ENCODE results near the gene MRPL43.

DNA sequence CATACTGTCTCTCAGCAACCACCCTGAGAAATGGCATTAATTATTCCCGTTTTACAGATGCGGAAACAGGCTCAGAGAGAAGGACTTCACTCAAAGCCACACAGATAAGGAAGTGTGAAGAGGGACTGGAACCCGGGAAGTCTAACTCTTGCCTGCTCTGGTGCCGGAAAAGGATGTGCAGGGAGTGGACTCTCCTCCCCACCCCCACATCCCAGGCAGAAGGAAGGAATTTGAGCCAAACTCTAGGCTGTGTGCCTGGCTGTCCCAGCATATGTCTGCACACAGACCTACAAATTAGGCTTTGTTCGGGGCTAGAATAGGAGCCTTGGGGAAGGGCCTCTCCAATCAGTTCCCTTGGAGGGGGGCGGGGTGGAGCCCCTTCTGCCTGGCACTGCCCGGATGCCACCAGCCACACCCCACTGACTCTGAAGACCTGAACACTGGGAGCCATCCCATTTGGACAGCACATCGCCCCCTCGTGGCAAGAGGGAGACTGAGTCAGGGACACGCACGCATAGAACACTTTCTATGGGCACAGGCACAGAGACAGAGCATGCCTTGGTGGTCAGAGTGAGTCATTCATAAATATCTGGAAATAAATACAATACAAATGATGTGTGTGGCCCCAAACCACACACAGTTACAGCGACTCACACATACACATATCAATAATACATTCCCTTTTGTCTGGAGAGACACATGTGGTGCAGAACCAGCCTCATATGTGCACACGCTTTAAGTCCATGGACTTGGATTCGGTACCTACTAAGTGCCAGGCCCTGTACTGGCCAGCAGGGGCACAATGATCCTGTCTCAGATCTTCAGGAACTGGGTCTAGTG is 25.4 kb upstream of the MRPL43 start:
- TF ChIP-seq, protein P1, sequence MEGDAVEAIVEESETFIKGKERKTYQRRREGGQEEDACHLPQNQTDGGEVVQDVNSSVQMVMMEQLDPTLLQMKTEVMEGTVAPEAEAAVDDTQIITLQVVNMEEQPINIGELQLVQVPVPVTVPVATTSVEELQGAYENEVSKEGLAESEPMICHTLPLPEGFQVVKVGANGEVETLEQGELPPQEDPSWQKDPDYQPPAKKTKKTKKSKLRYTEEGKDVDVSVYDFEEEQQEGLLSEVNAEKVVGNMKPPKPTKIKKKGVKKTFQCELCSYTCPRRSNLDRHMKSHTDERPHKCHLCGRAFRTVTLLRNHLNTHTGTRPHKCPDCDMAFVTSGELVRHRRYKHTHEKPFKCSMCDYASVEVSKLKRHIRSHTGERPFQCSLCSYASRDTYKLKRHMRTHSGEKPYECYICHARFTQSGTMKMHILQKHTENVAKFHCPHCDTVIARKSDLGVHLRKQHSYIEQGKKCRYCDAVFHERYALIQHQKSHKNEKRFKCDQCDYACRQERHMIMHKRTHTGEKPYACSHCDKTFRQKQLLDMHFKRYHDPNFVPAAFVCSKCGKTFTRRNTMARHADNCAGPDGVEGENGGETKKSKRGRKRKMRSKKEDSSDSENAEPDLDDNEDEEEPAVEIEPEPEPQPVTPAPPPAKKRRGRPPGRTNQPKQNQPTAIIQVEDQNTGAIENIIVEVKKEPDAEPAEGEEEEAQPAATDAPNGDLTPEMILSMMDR (IDR thresholded peaks at IDR 0.05): peak; percentile 80 to 97 (median 84)
- TF ChIP-seq POLR2AphosphoS5 (IDR thresholded peaks at IDR 0.05) (no peak), EP300 (IDR thresholded peaks at IDR 0.05; ENCODE audit: low read depth) (no peak), POLR2A (IDR thresholded peaks at IDR 0.05) (no peak)
